ENCODE data around the gene RASL10B.

- TF ChIP-seq CTCF (conservative IDR thresholded peaks at IDR 0.05 in 1 of 2, IDR thresholded peaks at IDR 0.05 in 1 of 2; ENCODE audit: low read depth in 1 of 2, low read length in 2 of 2) (no peak), EZH2 (IDR thresholded peaks at IDR 0.05; ENCODE audit: low read length, missing control alignments) (no peak)
These were observed 57.3 kb downstream of the RASL10B start for GRCh38 chr17:35788477-35789368.
